NCI-H82 (cell line): Measurements from ENCODE around the gene PROZ.
A peak's percentile ranks its signal among the peaks of the same experiment; 100 is the strongest.

Experiments
- DNase-seq: peaks from one replicate; lab custom pipeline; 2025; lab: John Stamatoyannopoulos, UW

The PROZ gene

DNA sequence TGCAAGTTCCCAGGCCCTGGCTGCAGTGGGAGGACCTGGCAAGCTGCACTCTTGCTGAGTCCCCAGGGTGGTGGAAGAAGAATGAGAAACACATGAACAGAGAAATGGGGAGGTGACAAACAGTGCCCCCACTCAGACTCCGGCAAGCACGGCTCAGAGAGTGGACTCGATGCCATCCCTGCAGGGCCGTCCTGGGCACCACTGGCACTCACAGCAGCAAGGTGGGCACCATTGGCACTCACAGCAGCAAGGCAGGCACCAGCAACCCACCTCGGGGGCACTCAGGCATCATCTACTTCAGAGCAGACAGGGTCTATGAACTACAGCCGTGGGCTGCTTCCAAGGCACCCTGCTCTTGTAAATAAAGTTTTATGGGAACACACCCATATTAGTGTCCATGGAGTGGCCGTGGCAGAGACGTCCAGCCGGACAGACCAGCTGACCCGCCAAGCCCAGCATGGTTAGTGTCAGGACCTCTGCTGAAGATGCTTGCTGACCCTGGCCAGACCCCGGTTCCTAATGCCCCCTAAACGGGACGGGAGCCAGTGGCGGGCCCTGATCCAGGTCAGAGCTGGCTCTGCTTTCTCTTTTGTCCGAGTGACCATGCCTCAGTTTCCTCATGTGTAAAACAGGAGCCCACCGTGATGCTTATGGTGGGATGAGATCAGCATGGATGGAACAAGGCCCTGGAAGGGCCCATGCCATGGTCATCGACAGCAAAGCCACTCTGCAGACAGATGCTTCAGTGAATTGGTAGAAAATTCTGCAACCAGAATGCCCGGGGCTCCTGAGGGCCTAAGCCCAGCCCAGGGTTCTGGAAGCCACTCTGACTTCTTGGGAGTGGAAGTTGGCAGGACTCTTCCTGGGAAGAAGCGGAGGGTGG, 37.9 kb upstream of the PROZ start:
- no peak for DNase-seq

- DNase-seq: no peak
Measured at GRCh38 chr13:113121183-113121927, 37.1 kb upstream of the PROZ start.

- no peak for DNase-seq
Measured at GRCh38 chr13:113121928-113122471, 36.4 kb upstream of the PROZ start.

DNA sequence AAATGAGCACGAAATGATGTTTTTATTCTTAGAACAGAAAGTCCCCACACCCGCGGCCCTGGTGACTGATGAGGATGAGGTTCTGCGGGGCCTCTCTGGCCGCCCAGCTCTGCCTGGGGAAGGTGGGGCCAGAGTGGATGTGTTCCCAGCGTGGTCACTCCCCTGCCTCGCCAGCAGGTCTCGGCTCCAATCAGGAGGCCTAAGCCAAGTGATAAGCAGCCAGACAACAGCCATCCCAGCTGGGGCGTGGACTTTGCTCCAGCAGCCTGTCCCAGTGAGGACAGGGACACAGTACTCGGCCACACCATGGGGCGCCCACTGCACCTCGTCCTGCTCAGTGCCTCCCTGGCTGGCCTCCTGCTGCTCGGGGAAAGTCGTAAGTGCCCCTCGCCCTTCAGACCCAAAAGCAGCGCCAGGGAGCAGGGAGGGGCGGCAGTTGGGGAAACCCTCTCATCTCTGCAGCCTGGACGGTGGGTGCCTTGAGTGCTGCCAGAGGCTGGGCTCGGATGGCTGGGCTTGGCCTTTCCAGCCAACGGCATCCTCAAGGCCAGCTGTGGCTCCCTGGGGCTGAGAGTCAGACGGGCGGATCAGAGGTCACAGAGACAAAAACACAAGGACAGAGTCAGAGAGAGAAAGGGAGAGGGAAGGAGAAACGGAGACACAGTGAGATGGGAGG, 35.8 kb upstream of the PROZ start, which contains the start of gene F10:
Gene F10 (plus strand): TSS at position 250 of the 676 bp plus-strand sequence. CDS start 57 bp downstream, at position 307.
- peak; percentile 35 for DNase-seq

DNA sequence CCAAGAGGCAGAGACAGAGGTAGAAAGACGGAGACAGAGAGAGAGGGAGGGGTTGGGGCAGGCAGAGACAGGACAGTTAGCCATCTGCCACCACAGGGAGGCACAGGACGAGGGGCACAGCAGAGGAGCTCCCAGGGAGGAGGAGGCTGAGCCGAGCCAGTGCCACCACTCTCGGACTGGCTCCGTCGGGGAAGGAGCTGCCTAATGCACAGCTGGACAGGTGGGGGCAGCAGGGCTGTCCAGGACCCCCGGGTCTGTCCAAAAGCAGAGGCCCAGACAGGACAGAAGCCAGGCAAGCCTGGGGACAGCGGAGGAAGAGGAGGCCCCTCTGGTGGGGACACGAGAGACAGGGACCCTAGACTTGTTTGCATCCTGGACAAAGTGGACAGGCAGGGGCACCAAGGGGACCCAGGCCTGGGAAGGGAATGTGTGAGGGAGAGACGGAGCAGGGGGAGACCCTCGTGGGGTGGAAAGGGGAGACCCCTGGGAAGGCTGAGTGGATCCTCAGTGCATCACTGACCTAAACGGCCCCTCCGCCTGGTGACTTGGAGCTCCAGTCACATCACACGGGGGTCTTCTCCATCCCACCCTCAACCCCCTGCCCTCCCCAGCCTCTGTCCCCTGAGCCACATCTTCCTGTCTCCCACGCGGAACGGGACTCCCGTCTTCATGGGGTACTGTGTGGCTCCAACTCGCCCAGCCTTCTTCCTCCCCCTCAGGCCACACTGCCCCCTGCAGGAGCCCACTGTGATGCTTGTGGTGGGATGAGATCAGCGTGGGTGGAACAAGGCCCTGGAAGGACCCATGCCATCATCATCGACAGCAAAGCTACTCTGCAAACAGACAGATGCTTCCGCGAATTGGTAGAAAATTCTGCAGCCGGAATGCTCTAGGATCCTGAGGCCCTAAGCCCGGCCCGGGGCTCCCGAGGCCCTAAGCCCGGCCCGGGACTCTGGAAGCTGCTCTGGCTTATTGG, 34.9 kb upstream of the PROZ start:
- peak; percentile 28 for DNase-seq

DNA sequence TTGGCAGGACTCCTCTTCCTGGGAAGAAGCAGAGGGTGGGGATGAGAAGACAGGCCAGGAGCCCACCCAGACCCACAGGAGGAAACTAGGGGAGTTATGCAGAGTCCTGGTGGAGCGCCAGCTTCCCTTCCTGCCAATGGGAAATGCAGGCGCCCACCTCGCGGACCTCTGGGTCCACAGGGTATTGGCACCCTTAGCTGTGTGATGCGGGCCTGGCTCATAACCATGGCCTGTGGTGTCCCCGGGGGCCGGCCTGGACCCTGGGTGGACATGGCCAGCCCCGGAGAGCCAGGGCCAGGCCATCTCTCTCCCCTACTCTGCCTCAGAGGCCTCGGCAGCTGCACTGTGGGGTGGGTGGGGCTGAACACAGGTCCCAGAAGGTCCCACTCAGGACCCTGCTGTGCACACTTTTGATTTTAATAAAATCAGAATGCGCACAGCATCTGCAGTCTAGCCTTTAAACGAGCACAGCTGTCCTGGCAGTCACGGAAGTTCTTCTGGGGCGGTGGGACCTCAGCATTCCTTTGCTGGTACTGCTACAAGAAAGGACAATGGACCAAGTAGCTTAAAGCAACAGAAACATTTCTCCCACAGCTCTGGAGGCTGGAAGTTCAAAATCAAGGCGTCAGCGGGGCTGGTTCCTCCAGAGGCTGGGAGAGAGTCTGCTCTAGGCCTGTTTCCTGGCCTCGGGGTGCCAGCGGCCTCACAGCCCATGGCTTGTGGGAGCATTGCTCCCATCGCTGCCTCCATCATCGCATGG, 34.1 kb upstream of the PROZ start:
- DNase-seq: no peak

DNA sequence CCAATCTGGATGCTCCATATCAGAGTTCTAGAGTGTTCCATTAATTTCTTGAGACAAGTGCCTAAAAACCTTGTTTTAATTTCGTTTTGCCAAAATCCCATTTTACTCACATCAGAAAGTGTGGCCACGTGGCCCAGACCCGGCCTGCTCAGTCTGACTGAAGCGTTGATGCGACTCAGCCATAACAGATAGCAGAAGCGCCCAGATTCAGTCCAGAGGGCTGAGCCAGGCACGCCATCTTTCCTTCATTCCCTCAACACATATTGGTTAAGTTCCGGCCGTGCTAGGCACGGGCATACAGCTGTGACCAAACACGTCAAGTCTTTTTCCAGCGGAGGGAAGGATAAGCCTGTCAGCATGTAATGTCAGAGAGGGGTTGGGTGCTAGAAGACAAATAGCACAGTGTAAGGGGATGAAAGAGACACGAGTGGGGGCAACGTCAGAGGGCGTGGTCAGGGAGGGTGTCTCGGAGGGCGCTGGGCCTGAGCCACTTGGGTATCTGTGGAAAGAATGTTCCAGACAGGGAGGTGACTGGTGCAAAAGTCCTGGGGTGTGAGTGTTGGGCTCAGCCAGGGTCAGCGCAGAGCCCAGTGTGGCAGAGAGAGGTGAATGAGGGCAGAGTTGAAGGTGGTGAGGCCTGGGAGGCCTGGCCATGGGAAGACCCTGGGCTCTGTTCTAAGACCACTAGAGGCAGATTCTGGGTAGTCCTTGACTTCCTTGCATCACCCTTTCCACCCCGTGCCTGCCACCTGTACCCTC, 32.8 kb upstream of the PROZ start:
- DNase-seq: no peak

- no peak for DNase-seq
Measured at GRCh38 chr13:113126265-113127150, 31.9 kb upstream of the PROZ start.

DNA sequence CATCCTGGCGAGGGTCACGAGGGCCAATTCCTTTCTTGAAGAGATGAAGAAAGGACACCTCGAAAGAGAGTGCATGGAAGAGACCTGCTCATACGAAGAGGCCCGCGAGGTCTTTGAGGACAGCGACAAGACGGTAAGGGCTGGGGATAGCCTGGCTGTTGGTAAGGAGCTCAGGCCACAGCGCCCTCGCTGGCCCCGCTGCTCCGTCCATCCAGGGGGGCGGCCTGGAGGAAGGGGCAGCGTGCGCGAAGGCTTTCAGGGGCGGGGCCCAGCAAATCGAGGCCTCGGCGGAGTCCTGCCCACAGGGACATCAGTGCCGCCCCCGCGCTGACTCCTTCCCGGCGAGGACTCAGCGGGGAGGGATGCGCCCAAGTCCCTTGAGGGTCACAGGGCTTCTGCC, 29.0 kb upstream of the PROZ start:
- no peak for DNase-seq

DNA sequence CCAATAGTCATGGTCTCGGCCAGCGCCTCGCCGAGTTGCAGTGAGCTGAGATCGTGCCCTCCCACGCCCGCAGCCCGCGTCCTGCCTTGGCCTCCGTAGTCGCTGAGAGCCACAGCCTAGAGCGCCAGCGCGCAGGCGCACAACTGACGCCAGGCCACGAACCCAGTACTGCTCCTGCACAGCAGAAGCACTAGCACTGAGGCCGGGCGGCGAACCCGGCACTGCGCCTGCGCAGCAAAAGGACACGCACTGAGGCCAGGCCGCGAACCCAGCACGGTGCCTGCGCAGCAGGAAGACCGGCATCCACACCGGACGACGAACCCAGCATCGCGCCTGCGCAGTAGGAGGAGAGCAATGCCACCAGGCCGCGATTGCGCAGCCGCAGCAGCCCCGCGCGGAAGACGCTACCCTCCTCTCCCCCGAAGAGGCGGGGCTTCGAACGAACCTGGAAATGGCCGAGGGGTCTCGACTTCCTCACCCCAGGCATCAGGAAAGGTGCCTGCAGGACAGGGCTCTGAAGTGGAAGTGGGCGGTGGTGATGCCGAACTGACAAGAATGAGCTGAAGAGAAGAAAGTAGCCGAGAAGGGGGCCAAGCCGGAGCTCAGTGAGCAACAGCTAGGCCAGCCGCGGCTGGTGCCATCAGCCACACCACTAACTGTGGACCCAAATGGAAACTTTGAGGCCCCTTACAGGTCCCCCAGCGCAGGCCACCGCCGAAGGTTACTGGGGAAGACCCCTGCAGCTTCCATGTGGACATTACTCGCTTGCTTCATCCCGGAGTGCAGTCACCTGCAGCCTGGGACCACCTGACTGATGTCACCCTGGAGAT, 28.3 kb upstream of the PROZ start:
- DNase-seq: no peak

GRCh38 chr13:113135281-113135760, 23.1 kb upstream of the PROZ start:
- DNase-seq: peak; percentile 93

- no peak for DNase-seq
Measured at GRCh38 chr13:113137691-113138298, 20.7 kb upstream of the PROZ start.

GRCh38 chr13:113138792-113139551, 19.5 kb upstream of the PROZ start:
- no peak for DNase-seq

GRCh38 chr13:113139577-113139976, 18.9 kb upstream of the PROZ start:
- no peak for DNase-seq

GRCh38 chr13:113140677-113141600, 17.5 kb upstream of the PROZ start:
- DNase-seq: no peak
